NK-92 (cell line): Measurements from ENCODE around the gene MSI2.

ENCODE experiments used
- DNase-seq: peaks from one replicate; lab custom pipeline; 2025; ENCODE audit not compliant: unreplicated experiment; lab: John Stamatoyannopoulos, UW

Gene MSI2

DNA sequence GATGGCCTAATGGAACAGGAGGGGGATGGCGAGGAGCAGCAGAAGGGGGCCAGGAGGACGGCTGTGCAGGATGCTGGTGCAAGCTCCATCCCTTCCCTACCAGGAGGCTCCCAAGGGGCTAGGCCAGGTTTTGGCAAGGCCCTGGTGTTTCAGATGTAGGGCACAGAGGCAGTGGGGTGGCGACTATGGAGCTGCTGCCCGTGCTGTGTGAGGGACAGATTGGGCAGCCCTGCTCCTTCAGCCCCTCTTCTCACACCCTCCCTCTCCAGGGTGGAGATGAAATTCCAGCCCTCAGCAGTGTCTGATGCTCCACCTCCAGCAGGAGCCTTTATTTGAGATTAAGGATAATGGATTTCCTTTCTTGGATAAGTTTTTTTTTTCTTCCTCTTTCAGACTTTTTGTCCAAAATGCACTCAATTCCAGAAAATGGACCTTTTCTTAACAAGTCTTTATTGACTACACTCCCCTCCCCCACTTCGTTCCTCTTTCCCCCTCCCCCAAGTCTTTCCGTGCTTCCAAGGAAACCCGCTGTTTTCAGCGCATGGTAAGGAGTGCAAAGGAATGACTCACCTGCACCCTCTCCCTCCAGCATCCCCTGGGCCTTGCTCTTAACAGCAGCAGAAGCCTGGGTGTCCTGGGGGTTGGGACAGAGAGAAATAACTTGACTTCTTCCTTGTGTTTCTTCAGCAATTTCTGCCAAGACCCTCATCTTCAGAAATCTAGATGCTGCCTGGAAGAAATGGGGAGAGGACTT is 393.6 kb downstream of the MSI2 start:
- no peak for DNase-seq

DNA sequence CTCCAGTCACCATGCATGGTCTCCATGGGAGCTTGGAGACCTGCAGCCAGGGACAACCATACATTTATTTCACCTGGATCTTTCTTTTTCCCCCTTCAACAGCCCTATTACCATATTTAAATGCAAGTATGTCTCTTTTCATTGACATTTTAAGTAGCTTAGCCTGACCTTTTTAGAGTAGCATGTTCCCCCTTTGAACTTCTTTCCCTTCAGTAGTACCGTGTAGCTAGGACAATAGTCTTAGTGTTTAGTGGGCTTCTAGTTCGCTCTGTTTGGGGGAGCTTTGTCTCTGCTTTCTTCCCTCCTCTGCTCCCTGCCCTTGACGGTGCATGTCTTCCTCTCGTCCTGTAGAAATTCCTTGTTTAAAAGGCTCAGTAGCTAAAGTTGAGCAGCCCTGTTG is 394.2 kb downstream of the MSI2 start:
- no peak for DNase-seq

DNA sequence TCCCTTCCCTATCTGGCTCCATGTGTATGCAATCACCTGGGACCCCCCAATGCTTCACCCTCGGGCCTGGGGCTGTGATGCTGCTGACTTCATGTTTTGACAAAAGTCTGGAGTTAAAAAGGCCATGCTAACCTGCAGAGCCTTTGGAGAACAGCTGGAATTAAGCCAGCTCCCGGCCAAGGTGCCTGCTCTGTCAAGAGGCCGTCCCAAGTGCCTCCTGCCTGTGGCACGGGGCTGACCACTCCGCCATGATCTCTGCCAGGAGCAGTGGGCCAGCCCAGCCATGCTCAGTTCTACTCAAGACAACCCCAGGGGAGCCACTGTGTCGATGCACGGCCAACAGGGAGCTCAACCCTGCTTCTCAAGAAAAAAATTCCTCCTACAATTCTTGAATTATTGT is 395.1 kb downstream of the MSI2 start:
- DNase-seq = no peak

DNA sequence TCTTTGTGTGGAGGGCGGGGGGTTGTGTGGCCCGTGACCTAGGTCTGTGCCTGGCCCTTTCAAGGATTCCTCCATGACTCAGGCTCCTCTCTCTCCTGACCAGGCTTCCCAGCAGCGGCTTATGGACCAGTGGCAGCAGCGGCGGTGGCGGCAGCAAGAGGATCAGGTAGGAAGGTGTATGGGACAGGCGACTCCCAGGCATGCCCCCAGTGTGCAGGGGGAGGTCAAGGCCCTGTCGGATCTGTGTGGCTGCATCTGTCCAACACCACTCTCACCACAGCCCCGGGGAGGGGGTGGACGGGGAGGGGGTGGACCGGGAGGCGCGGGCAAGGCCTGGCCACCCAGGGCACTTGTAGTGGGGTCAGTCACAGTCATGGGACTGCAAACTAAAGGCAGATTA is 395.7 kb downstream of the MSI2 start:
- no peak for DNase-seq

GRCh38 chr17:57652811-57653210 is 396.5 kb downstream of the MSI2 start:
- no peak for DNase-seq

GRCh38 chr17:57653279-57653678 is 397.0 kb downstream of the MSI2 start:
- no peak for DNase-seq

DNA sequence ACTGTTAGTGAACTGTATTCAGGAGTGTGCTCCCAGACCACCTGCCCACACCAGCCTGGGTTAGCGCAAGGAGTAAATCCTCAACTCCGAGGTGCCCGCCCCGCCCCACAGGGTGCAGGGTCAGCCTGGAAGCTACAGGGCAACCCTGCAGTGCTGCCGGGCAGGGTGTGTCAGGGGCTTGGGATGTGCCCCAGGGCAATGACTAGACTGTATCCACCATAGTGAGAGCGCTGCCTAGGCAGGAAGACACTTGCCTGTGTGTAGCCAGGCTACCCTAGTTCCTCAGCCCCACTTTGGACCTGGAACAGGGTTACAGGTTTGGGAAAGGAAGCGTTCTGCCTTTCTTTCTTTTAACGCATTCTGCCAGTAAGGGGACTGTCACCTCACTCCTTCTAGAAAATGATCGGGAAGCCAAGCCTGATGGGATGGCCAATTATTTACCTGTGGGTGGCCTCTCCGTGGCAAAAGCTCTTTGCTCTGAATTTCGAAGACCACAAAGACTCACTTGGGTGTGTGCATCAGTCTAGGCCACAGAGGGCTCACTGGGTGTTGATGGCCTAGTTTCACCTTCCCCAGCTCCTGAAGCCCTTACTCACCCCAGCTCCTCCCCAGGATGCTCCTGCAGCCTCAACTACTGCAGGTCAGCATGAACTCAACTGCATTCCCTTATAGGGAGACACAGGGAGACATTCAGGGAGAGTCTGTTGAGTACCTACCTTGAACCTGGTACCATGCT is 397.9 kb downstream of the MSI2 start:
- DNase-seq = no peak

GRCh38 chr17:57655553-57655952 is 399.2 kb downstream of the MSI2 start:
- DNase-seq = no peak

GRCh38 chr17:57657211-57657610 is 400.9 kb downstream of the MSI2 start:
- no peak for DNase-seq

DNA sequence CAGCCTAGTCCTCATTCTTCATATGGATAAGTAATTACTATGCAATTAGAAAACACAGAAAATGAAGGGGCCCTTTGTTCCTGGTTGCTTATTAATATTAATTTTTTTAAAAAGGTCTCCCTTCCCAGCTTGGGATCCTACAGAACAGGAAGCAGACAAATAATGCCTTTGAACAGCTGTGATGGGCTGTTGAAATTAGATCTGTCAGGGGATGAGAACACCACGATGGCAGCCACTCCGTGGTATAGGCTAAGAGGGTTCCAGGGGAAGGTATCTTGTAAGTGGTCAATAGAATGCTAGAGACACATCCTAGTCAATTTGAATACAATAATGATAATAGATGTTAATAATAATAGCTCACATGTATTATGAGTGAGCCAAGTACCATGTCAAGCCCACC is 405.7 kb downstream of the MSI2 start:
- no peak for DNase-seq

DNA sequence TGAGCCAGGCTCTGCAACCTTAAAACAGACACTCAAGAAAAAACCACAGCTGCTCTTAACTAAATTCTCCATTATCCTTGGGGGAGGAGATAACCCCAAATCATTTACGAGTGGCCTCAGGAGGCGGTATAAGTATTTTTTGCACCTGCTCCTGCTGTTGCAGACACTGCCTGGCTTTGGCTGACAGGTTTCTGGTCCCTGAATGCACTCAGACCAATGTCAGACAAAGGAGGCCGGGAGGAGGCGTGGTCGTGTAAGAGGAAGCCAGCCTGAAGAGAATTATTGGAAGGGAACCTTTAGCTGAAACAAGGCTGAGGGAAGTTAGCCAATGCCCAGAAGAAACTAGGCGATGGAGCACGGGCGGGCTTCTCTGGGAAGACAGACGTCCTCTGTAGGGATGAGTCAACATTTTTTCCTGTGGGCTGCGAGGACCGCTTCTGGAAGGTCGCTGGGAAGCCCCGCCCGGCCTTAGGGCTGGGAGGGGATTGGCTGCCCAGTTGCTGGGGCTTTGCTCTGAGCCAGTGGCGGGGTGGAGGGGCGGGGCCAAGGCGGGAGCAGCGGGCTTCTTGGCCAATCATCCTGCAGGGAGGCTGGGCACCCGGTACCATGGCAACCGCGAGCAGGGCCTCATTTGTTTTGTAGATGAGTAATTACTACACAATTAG is 406.5 kb downstream of the MSI2 start:
- DNase-seq = no peak

DNA sequence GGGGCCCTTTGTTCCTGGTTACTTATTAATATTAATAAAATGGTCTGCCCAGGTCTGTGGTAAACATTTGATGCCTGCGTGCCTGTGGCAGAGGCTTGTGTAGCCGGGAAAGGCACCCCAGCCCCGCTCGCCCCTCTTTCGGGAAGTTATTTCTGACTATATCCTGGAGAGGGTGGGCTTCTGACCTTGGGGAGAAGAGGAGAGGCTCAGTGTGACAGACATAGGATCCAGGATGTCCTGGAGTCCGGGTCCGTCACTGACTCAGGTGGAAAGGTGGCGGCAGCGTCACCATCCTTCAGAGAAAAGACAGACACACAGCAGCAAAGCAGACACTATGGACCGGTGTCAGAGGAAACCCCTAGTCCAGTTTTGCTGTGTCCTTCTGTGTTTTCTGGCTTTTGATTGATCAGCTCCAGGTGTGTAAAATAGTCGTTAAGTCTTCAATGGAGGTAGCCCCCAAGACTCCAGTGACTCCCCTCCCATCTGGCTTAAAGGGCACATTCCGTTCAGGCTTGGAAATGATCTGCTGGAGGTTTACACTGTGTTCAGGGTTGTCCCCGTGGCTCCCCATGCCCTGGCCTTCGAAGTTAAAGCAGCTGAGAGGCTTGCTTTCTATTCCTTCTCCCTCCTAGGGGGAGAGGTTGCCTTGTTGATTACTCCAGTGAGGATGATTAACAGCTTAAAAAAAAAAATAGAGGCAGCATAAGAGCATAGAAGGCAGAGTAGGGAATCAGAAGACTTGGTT is 407.2 kb downstream of the MSI2 start:
- no peak for DNase-seq

- DNase-seq = no peak
Measured at GRCh38 chr17:57665128-57665527, 408.8 kb downstream of the MSI2 start.

GRCh38 chr17:57665696-57666095 is 409.4 kb downstream of the MSI2 start:
- DNase-seq = no peak

DNA sequence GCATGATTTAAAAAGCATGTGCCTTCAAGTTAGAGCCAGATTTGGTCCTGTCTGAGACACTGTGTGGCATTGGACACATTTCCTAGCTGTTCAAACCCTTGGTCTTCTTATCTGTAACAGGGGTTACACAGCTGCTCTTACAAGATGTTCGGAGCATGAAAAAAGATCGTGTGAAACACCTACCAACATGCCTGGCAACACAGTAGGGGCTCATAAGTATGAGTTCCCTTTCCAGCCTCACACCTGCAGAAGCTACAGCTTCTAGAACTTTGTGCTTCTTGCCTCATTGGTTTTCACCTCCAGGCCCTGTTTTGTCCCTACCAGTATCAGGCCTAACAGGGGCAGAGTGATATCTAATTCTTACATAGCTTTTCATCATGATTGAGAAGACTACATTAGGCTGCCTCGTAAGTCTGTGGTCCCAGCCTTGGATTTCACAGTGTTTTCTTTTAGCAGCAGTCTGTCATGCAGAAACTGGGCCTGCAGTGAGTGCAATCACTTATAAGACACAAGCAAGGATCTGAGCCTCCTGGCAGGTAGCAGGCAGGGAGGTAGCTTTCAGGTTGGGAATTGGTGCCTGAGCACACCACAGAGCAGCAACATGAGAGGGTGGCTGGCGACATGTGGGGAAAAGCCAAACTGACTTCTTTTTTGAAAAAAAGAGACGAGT is 410.0 kb downstream of the MSI2 start:
- DNase-seq = no peak

- no peak for DNase-seq
Measured at GRCh38 chr17:57666946-57667345, 410.6 kb downstream of the MSI2 start.

DNA sequence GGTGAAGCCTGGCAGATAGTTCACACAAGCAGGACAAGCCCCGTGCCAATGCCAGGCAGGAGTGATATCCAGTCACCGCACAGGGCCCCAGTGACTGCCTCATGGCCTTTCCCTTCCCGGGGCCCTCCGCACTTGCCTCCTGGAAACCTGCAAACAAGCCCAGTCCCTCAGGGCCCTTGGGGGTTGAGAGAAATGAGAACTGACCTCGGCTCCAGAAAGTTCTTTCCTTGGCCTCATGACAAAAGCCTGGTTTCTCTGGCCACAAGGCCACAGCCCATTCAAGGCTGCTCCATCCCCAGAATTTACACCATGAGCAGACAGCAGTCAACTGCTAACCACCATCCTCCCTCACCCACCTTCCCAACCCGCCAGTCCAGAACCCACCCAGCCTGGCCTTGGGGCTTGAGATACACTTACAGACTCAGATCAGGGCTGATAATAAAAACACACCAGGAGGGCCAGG is 411.2 kb downstream of the MSI2 start:
- DNase-seq = no peak

DNA sequence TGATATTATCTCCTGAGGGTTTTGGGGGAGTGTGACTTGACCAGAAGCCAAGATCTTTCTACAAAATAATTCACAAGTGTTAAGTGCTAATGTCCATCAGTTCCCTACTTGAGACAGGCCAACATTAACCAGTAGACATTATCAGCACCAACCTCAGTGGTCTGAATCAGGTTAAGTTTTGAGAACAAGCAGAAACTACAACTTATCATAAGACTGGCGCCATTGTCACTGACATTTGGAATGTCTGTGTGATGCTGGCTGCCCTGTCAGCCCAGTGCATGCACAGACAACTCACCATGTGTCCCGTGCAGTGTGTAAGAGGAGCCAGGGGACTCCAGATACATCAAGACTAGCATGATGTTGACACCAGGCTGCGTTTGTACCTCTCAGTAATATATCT is 412.0 kb downstream of the MSI2 start:
- no peak for DNase-seq

DNA sequence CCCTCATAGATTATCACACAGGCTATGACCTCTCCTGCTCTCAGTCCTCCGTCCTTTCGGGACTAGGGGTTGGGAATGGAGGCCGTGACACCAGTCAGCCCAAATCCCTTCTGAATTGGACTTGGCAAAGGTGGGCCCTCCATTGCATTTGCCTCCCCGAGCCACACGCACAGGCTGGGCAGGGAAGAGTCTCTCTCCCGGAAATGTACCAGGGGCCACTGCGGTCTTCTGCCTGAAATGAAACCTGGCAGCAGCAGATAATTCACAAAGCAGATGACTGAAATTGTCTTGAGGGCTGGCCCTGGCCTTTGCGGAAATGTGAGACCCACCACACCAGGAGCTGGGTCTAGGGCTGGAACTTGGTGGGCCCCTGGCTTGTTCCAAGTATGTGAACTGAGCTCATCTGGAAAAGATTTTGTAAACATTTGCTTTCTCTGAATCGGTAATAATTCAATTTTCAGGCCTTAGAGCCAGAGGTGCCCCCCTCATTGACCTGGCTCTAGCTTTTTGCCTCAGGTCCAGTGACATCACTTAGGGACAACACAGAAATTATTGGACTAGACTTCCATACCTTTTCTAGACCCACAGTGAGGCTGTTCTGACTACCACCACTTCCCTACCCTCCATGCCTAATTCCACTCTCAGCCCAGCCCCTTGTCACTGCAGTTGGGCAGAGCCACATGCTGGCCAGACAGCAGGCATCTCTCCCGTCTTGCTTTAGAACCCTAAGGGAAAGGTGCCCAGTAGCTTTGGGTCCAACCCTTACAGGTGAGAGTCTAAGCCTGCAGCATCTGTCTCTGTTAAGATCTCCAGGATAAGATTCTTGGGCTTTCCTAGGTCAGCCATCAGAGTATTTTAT is 413.6 kb downstream of the MSI2 start:
- DNase-seq = no peak
